ENCODE results near the gene MYO18B.

Gene MYO18B

GRCh38 chr22:25748704-25749103 is 6.7 kb downstream of the MYO18B start:
- TF ChIP-seq REST (IDR thresholded peaks at IDR 0.05; ENCODE audit: insufficient read depth in 1 of 2, low read depth in 2 of 2, low read length in 2 of 2), result no peak
- no peak for TF ChIP-seq FOXP2 (optimal IDR thresholded peaks at IDR 0.05; ENCODE audit: borderline replicate concordance, extremely low read depth, extremely low read length, insufficient read depth)

- TF ChIP-seq POLR2AphosphoS5 (IDR thresholded peaks at IDR 0.05; ENCODE audit: low read depth, low read length), result no peak
- TF ChIP-seq TAF1 (IDR thresholded peaks at IDR 0.05; ENCODE audit: borderline replicate concordance, insufficient read depth, low read length), result no peak
- no peak for TF ChIP-seq REST (IDR thresholded peaks at IDR 0.05; ENCODE audit: insufficient read depth in 1 of 2, low read depth in 2 of 2, low read length in 2 of 2)
- no peak for TF ChIP-seq SIN3A (IDR thresholded peaks at IDR 0.05; ENCODE audit: borderline replicate concordance, insufficient read depth, low read length)
- TF ChIP-seq FOXP2 (optimal IDR thresholded peaks at IDR 0.05; ENCODE audit: borderline replicate concordance, extremely low read depth, extremely low read length, insufficient read depth), result no peak
These were observed 7.6 kb downstream of the MYO18B start for GRCh38 chr22:25749420-25750169.

- TF ChIP-seq POLR2AphosphoS5 (IDR thresholded peaks at IDR 0.05; ENCODE audit: low read depth, low read length) (no peak), REST (IDR thresholded peaks at IDR 0.05; ENCODE audit: insufficient read depth in 1 of 2, low read depth in 2 of 2, low read length in 2 of 2) (no peak), SIN3A (IDR thresholded peaks at IDR 0.05; ENCODE audit: borderline replicate concordance, insufficient read depth, low read length) (no peak), TAF1 (IDR thresholded peaks at IDR 0.05; ENCODE audit: borderline replicate concordance, insufficient read depth, low read length) (no peak), FOXP2 (optimal IDR thresholded peaks at IDR 0.05; ENCODE audit: borderline replicate concordance, extremely low read depth, extremely low read length, insufficient read depth) (no peak)
These were observed 8.7 kb downstream of the MYO18B start for GRCh38 chr22:25750569-25751173.

- TF ChIP-seq REST (IDR thresholded peaks at IDR 0.05; ENCODE audit: insufficient read depth in 1 of 2, low read depth in 2 of 2, low read length in 2 of 2) (no peak), SIN3A (IDR thresholded peaks at IDR 0.05; ENCODE audit: borderline replicate concordance, insufficient read depth, low read length) (no peak), TAF1 (IDR thresholded peaks at IDR 0.05; ENCODE audit: borderline replicate concordance, insufficient read depth, low read length) (no peak), POLR2AphosphoS5 (IDR thresholded peaks at IDR 0.05; ENCODE audit: low read depth, low read length) (no peak), FOXP2 (optimal IDR thresholded peaks at IDR 0.05; ENCODE audit: borderline replicate concordance, extremely low read depth, extremely low read length, insufficient read depth) (no peak)
These were observed 9.2 kb downstream of the MYO18B start for GRCh38 chr22:25751174-25751581.

All from PFSK-1 (cell line).